HG02884 (cell line): Measurements from ENCODE around the gene CCDC50.

Source experiments
- ATAC-seq: cut with Tn5 transposase; IDR thresholded peaks from one replicate; pipeline ENCODE4 v1.9.1; 2021; ENCODE audit warnings: mild to moderate bottlenecking, moderate library complexity; ENCODE audit not compliant: unreplicated experiment

The CCDC50 gene

GRCh38 chr3:191415566-191415965 is 86.4 kb downstream of the CCDC50 start:
- no peak for ATAC-seq

GRCh38 chr3:191417457-191417729 is 88.2 kb downstream of the CCDC50 start:
- ATAC-seq, result no peak

GRCh38 chr3:191420771-191421170 is 91.6 kb downstream of the CCDC50 start:
- ATAC-seq, result no peak

- ATAC-seq, result no peak
Observed at GRCh38 chr3:191424881-191425280, 95.7 kb downstream of the CCDC50 start.

GRCh38 chr3:191425322-191425734 is 96.1 kb downstream of the CCDC50 start:
- no peak for ATAC-seq

GRCh38 chr3:191426311-191426710 is 97.1 kb downstream of the CCDC50 start:
- no peak for ATAC-seq

- no peak for ATAC-seq
Observed at GRCh38 chr3:191428177-191428576, 99.0 kb downstream of the CCDC50 start.

- no peak for ATAC-seq
Observed at GRCh38 chr3:191430103-191430502, 100.9 kb downstream of the CCDC50 start.

- ATAC-seq, result no peak
Observed at GRCh38 chr3:191431160-191431822, 102.1 kb downstream of the CCDC50 start.

GRCh38 chr3:191432162-191432561 is 103.0 kb downstream of the CCDC50 start:
- ATAC-seq, result no peak

GRCh38 chr3:191434024-191434423 is 104.8 kb downstream of the CCDC50 start:
- ATAC-seq, result no peak

- no peak for ATAC-seq
Observed at GRCh38 chr3:191435981-191436380, 106.8 kb downstream of the CCDC50 start.

GRCh38 chr3:191438150-191438814 is 109.1 kb downstream of the CCDC50 start:
- no peak for ATAC-seq

GRCh38 chr3:191440532-191440931 is 111.3 kb downstream of the CCDC50 start:
- no peak for ATAC-seq

- ATAC-seq, result peak; percentile 63
Observed at GRCh38 chr3:191441687-191442086, 112.5 kb downstream of the CCDC50 start.

- ATAC-seq, result no peak
Observed at GRCh38 chr3:191444569-191444968, 115.4 kb downstream of the CCDC50 start.
